HG03064 (cell line): Measurements from ENCODE around the gene TRPM3.
A peak's percentile ranks its signal among the peaks of the same experiment; 100 is the strongest.

Experiments used
- ATAC-seq: cut with Tn5 transposase; IDR thresholded peaks from one replicate; pipeline ENCODE4 v1.9.1; 2021; ENCODE audit warnings: low read depth; ENCODE audit not compliant: unreplicated experiment

The TRPM3 gene

GRCh38 chr9:70567511-70567910, 553.9 kb downstream of the TRPM3 start:
- ATAC-seq: no peak

- no peak for ATAC-seq
Measured at GRCh38 chr9:70566751-70567150, 554.7 kb downstream of the TRPM3 start.

- ATAC-seq: no peak
Measured at GRCh38 chr9:70566066-70566465, 555.4 kb downstream of the TRPM3 start.

- no peak for ATAC-seq
Measured at GRCh38 chr9:70564468-70565335, 556.7 kb downstream of the TRPM3 start.

DNA sequence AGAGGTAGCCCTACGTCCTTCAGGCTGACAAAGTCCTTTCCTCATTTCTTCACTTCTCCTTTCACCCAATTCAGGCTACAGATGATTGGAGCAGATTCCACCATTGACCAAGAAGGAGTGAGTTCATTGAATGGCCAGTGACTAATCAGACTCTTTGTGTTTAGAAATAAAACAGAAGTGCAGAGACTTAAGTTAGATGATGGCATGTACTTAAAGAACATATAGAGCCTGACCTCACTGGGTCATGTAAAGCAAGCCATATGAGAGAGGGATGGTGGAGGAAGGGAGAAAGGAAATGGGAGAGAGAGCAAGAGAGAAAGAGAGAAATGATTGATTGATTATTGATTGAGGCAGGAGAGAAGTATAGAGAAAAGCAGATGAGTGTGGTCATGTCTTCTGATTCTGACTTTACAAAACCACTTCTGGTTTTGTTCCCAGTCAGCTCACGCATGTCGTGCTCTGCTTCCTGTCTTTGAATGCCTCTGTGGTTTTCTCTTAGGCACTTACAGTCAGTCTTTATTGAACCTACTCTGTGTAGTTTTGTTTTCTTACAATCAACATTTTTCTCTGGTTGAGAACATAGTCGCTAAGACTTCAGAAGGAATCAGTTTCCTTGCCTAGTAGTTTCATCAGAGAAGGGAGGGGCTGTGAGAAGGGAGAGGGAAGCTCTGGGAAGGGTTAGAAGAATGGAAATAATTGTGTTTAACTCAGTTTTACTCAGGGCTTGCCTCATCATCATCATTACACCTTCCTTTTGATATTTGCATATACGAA, 557.8 kb downstream of the TRPM3 start:
- peak; percentile 98 for ATAC-seq

DNA sequence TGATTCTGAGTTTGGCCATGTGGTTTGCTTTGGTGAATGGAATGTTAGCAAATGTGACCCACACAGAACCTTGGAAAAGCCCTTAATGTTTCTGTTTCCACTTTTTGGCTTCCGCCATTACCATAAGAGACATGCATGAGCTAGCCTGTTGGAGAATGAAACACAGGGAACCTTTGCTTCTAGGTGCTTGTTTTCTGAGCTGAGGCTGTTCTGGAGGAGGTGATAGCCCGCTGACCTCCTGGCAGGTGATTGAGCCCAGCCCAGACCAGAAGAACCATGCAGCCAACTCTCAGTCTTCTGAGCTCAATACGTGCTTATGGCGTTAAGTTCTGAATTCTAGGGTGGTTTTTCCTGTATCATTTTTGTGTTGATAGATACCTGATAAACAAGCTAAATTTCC, 558.4 kb downstream of the TRPM3 start:
- ATAC-seq: no peak

GRCh38 chr9:70561786-70562395, 559.5 kb downstream of the TRPM3 start:
- ATAC-seq: no peak

- no peak for ATAC-seq
Measured at GRCh38 chr9:70561111-70561510, 560.3 kb downstream of the TRPM3 start.

DNA sequence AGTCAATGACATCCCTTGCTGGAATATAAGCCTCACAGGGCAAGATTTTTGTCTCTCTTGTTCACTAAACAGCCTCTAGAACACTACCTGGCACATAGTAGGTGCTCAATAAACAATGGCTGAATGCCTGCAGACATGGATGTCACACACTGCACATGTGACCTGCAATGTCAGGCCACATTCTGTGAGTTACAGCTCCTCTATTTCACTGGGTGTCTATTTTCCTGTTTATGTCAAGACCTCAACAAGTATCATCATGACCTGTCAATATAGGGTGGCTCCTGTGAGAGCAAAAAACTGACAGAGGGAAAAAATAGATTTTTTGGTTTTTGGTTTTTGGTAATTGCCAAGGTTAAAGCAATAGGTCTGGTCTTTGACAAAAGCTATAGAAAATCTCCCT, 562.3 kb downstream of the TRPM3 start:
- no peak for ATAC-seq

DNA sequence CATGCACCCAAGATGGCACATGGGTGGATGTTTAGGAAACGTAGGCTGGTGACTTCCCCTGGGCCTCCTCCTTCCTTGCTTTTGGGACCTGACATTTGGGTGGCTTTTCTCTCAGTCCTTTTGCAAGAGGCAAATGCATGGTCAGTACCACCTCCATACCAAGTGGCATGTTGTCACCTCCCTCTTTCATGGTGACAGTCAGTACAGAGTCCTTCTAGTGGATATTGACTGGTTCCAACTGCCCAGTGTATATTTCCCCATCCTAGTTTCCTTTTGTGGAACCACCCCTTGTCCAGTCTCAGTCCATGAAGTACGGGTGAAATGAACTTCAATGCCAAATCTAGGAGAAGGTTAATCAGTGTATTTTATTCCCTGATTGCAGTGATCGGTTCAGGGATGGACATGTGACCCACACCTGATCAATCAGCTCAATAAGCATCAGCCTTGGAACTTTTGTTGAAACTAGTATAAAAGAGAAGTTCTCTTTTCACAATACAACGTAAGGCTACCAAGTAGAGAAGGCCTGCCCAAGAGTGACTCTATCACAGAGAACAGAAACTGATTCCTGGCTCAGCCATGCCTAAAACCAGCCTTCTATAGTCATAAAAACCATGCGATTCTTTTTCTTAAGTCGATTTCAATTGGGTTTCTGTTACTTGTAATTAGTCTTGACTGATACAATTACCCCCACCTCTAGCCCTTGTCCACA, 563.6 kb downstream of the TRPM3 start:
- ATAC-seq: peak; percentile 99

GRCh38 chr9:70556771-70557170, 564.6 kb downstream of the TRPM3 start:
- ATAC-seq: no peak

- no peak for ATAC-seq
Measured at GRCh38 chr9:70554881-70555280, 566.5 kb downstream of the TRPM3 start.

GRCh38 chr9:70553707-70554673, 567.4 kb downstream of the TRPM3 start:
- ATAC-seq: no peak

GRCh38 chr9:70552561-70552960, 568.9 kb downstream of the TRPM3 start:
- no peak for ATAC-seq

DNA sequence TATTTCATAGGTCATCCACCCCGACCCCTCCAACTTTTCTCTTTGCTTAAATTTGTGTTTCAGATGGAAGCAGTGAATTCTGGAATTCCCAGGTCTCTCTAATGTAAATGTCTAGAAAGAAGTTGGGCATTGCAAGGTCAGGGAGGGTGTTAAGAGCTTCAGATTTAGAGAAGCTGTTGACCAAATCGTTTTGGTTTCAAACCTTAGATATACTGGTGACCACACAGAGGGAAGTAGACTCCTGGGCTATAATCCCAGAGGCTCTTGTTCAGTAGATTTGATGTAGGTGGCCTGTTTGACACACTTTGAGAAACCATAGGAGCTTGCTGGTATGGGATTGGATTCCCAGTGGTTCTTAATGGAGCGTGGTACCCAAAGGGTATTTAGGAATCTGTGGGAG, 569.6 kb downstream of the TRPM3 start:
- no peak for ATAC-seq

DNA sequence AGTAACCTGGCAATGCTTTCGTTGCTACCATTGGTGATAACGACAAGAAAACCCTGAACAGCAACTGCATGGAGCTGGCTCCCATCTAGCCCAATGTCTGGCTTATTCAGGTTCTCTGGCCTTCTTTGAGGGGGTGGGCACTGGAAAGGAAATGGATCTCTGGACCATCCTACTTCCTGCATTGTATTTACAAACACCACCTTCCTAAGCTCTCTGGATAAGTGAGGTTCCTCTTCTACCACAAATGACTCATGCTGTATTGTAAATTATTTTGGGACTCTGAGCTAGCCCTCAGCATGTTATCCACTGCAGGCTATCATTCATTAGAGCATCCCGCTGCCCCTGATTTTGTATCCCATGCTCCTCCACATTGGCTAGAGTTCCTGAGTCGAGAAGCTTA, 570.0 kb downstream of the TRPM3 start:
- ATAC-seq: no peak

GRCh38 chr9:70549926-70550325, 571.5 kb downstream of the TRPM3 start:
- no peak for ATAC-seq

- no peak for ATAC-seq
Measured at GRCh38 chr9:70542311-70542931, 579.0 kb downstream of the TRPM3 start.

DNA sequence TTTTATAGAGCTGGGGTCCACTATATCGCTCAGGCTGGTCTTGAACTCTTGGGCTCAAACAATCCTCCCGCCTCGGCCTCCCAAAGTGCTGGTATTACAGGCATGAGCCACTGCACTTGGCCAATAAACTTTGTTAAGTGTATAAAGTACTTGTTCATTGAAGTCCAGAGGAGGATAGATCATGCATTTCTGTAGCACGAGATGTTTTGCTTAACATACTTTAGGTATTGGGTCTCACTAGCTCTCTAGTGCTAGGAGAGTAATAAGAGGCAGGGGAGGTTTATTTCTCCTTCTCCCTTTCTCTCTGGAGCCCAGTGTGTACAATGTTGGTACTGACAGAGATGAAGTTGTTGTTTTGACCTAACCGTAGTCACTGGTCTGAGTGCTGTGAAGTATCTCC, 581.4 kb downstream of the TRPM3 start:
- no peak for ATAC-seq
